GM19395 (cell line): Measurements from ENCODE around the gene OSGEP.
A peak's percentile ranks its signal among the peaks of the same experiment; 100 is the strongest.

Experiments used
- ATAC-seq: cut with Tn5 transposase; IDR thresholded peaks from one replicate; pipeline ENCODE4 v1.9.1; 2021; ENCODE audit warnings: mild to moderate bottlenecking, moderate library complexity; ENCODE audit not compliant: unreplicated experiment

The OSGEP gene

GRCh38 chr14:20454516-20455354 is at the start of gene OSGEP, which contains the start of gene APEX1:
OSGEP (minus strand) TSS chr14:20454812; CDS start chr14:20454683, 129 bp downstream.
APEX1 (plus strand) TSS chr14:20455226; CDS start chr14:20455646, 420 bp downstream.
- peak; percentile 92 for ATAC-seq

- no peak for ATAC-seq
Observed at GRCh38 chr14:20503898-20504297, 49.3 kb upstream of the OSGEP start.

GRCh38 chr14:20501346-20501745 is 46.7 kb upstream of the OSGEP start:
- no peak for ATAC-seq

- ATAC-seq, result no peak
Observed at GRCh38 chr14:20499881-20500280, 45.3 kb upstream of the OSGEP start.

DNA sequence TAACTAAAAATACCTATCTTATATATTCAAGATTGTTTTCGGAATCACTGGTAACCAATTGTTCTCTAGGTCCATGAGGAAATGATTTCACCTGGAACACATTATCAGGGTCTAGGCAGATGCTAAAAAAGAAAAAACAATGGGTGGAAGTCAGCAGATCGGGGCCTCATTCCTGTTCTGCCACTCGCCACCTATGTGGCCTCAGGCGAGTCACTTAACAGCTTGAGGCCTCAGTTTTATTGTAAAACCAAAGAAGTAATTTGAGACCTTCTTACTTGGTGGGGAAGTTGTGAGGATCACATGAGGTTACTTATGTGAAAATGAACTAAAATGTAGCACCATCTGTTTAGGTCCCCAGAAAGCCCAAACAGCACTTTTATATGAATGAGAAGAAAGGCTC is 44.5 kb upstream of the OSGEP start:
- ATAC-seq, result no peak

DNA sequence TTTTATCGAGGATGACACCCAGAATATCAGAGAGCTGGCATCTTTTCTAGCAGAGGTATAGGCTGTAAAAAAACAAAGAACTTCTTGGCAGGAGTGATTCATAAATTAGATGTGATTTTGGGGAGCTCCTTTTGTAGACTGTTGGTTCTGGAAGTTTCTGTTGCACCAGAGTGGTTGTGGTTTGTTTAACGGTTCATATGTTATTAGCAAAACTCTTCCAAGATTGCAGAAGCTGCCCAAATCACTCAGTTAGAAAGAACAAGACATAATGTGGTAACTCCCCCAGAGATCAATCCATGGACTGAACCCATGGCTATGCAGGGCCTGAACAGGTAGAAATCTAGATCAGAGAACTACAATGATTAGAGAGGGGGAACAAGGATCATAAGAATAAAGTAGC is 44.0 kb upstream of the OSGEP start:
- ATAC-seq, result no peak

- ATAC-seq, result no peak
Observed at GRCh38 chr14:20494935-20495766, 40.5 kb upstream of the OSGEP start.

DNA sequence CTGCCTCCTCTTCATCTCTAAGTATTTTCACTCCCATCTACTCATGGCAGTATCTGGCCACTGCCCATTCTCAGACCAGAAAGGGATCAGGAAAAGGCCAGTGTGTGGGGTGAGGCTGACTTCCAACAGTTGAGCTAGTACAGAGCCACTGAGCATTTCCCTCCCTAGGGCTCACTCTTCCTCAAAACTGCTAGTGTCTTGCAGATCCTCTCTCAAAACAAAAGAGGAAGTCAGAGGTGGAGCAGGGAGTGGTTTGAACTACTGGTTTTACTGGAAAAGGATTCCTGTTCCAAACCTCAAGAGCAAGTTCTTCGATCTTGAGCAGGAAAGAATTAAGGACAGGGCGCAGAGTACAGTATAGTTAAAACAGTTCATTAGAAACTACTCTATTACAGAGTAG is 39.0 kb upstream of the OSGEP start:
- ATAC-seq, result no peak

DNA sequence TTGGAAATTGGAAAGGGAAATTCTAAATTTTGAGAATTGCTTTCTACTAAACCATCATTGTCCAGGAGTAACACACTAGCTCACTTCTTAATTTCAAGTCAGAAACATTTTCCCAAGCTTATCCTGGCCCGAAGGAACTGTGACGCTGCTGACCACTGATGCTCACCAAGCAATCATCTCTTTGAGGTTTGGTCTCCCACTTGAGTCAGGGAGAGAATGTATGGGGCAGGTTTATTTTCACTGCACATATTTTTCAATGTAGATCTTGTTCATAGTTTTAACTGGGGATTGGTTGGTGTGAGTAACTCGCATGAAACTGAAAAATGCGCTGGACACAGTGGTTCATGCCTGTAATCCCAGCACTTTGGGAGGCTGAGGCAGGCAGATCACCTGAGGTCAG is 37.9 kb upstream of the OSGEP start:
- ATAC-seq, result no peak

DNA sequence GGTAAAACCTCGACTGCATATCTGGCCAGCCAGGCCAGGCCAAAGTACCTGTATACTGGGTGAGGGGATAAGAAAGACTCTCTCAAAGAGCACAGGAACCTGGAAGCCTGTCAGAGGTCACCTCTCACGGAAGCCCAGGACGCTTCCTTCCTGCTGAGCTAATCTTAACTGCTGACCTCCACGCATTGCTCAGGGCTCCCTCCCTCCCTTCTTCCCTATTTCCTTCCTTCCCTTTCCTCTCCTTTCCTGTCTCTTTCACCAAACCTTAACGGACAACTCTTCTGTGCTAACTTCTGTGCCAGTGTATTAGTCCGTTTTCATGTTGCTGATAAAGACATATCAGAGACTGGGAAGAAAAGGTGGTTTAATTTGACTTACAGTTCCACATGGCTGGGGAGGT is 36.0 kb upstream of the OSGEP start:
- ATAC-seq, result no peak

DNA sequence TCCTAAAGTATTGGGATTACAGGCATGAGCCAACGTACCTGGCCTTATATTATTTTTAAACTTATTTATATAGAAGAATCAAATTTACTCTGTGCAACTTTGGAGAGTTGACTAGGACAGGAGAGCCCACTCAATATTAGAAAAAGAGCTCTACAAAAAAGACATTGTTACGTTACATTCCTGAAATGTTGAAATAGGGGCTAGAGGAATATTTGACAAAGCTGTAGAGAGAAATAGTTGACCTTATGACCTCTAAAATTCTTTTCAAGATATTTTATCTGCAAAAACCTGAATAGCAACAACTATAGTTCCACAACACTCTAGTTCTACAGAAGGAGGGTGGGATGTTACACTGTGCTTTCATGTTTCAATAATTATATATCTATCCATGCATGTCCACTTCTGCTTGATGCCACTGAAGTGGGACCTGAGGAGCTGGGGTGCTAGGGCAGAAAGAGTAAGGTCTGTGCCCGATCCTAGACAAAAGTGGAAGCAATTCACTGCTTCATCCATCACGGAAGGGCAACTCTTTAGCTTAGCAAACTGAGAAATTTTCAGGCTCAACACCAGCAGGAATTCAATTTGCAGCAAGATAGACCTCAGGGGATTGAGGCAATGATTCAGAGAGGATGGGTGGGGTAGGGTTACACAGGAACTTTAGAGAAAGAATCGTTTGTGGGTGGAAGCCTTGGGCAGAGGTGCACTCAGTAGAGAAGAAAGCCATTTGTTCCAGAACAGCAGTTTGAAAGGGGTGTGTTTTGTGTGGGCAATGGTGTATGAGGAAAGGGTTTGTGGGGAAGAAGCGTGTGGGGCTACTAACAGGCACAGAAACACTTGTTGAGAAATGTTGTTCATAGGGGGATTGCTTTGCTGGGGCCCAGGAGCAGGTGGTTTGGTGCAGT is 34.7 kb upstream of the OSGEP start:
- ATAC-seq, result peak; percentile 49

GRCh38 chr14:20487396-20487725 is 32.7 kb upstream of the OSGEP start:
- ATAC-seq, result no peak

DNA sequence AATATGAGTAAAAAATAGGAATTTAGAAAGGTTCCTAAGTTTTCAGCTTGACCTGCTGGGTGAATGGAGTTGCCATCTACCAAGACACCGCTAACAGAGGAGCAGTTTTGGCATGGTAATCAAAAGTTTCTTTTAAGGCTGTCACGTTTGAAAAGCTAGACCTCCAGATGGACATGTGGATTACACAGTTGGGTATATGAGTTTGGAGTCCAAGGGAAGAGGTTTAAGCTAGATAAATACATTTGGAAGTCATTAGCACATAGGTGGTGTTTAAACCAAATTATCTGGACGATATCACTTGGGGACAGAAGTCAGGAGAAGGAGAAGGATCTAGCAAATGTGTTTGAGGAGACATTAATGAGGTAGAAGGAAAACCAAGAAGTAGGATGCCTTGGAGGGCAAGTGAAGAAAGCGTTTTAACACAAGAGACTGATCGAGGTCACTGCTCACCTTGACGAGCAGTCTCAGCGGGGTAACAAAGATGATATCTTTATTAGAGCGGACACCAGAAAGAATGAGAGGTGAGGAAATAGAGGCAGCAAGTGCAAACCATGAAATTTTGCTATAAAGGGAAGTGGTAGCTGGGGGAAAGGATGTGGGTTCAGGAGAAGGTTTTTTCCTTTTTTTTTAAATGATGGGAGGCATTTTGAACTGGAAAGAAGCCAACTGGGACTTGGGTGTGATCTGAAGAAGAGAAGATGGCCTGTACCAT is 32.2 kb upstream of the OSGEP start:
- ATAC-seq, result no peak

- ATAC-seq, result no peak
Observed at GRCh38 chr14:20485900-20486299, 31.3 kb upstream of the OSGEP start.

GRCh38 chr14:20482382-20482781 is 27.8 kb upstream of the OSGEP start:
- ATAC-seq, result no peak

DNA sequence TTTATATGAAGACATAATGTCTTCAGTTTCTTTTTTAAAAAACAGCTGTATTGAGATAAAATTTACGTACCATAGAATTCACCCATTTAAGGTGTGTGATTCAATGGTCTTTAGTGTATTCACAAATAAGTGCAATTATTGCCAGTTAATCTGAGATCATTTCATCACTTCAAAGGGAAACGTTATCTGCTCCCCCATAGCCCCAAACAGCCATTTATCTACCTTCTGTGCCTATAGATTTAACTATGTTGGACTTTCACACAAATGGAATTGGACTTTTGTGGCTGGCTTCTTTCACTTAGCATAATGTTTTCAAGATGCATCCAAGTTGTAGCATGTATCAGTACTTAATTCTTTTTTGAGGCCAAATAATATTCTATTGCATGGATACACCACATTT is 24.3 kb upstream of the OSGEP start:
- ATAC-seq, result no peak

GRCh38 chr14:20477211-20477876 is 22.7 kb upstream of the OSGEP start:
- ATAC-seq, result no peak

DNA sequence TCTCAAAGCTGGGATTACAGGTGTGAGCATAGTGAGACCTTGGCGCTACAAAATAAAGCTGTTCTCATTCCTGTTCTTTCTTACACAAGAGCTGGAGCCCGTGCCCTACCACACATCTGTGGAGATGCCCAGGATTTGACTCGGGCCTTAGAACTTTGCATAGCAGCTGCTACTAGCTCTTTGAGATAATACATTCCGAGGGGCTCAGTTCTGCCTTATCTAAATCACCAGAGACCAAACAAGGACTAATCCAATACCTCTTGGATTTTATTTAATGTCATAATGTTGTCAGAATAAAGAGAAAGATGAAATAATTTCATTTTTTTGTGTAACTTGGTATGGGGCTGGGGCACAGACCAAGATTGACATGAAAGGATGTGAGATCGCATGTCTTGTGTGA is 22.2 kb upstream of the OSGEP start:
- ATAC-seq, result no peak

- no peak for ATAC-seq
Observed at GRCh38 chr14:20472536-20473169, 18.0 kb upstream of the OSGEP start.

DNA sequence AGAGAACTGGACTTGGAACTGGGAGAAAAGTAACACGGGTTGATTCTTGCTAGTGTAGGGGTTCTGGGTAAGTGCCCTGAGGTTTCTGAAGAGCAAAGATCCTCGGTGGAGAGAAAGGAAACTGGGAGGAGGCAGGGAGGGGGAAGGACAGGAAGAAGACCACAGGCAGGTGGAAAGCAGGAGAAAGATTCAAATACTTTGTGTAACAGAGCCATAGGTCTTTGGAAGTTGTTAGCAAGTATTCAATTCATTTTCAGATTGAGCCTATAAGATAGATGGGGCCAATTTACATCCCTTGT is 15.9 kb upstream of the OSGEP start:
- ATAC-seq, result no peak
